Dermis blood vessel endothelial cell (primary cell): Measurements from ENCODE around the gene CCM2. TPM values are rescaled to one million over a fixed set of nuclear protein-coding genes. Genes with fewer than 3 reads are reported as not detected.
"Not testable (repeated sequence)": the region's sequence is repeated elsewhere in the genome, so short reads cannot be mapped to it uniquely, and the experiment has no call there.

Experiments
- DNase-seq: peaks from one replicate; pipeline ENCODE4 v3.0.0; 2010
- total RNA-seq: library from RNA; depleted of rRNA; stranded (reverse); fragments of >200 nt; gene quantifications from 2 replicates; pipeline ENCODE4 v1.2.3, GENCODE V29; 2014

The CCM2 gene
- total RNA-seq, 1 donor from 2014 or later, result 76.4 TPM

DNA sequence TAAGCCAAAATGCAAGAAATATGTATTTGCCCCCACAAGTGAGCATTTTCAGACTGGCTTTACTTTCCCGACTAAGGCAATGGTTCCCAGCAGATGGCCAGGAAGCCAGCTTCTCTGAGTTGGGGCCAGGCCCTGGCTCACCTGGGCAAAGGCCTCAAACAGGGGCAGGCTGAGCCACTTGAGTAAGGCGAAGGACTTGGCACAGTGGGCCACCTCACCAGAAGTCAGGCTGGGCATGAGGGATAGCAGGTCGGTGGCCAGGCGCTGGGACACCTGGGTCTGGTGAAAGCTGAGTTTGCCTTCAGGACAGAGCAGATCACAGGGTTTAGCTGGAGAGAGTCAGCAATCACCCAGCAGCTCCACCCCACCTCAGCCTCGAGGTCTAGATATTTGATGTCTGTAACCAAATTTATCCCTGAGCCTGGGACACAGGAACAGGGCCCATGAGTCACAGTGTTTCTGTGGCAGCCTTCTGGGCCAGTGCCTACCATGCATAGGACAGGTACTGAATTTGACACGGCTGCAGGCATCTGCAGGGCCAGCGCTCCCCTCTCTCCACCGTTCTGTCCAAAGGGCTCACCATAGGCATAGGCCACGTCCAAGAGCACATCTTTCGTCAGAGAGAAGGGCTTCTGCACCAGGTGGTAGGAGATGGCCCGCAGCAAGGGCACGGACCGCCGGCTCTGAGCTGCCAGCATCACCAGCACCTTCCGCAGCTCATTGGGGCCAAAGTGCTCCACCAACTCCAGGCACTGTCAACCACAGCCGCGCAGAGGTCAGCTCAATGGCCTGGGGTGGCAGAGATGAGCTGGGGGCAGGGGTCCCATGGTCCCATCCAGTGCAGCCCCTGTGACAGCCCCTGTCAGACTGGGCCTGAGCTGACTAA is 104.2 kb downstream of the CCM2 start:
- DNase-seq, result no peak

- DNase-seq, result no peak
These were observed 105.0 kb downstream of the CCM2 start for GRCh38 chr7:45104844-45105587.

DNA sequence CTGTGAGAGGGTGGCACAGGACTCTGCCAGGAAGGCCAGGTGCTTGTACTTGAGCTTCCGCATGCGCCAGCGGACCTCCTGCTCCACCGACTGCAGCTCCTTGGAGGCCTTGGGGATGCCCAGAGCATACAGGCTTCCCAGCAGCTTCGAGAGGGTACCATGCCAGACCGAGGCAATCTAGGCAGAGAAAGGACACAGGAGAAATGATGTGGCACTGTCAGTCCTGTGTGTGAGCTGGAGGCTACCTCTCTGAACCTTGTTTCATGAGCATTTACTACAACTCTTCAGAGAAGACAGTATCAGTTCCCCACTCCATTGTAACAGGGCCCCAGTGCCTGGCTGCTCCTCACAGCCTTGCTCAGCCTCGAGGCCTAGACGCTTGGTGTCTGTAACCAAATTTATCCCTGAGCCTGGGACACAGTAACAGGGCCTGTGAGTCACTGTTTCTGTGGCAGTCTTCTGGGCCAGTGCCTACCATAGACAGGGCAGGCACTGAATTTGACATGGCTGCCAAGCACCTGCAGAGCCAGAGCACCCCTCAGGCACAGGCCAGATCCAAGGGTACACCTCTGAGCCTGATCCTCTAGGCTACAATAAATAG is 105.7 kb downstream of the CCM2 start:
- DNase-seq, result no peak

DNA sequence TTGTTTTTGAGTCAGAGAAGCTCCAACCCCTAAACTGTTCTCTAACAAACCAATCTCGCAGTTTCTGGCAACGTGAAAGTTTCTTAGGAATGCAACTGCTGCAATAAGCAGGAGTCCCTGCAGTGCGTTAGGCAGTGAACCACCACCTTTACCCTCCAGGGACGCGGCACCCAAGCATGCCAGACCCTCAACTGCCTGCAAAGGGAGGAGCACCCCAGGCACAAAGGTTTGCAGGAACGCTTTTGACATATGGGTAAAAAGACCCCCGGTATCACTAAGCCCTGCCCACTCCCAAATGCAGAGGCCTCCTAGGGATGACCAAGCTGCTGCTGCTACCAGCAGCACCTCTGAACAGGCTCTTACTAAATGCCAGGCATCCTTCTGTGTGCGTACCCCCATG is 106.8 kb downstream of the CCM2 start:
- no peak for DNase-seq

DNA sequence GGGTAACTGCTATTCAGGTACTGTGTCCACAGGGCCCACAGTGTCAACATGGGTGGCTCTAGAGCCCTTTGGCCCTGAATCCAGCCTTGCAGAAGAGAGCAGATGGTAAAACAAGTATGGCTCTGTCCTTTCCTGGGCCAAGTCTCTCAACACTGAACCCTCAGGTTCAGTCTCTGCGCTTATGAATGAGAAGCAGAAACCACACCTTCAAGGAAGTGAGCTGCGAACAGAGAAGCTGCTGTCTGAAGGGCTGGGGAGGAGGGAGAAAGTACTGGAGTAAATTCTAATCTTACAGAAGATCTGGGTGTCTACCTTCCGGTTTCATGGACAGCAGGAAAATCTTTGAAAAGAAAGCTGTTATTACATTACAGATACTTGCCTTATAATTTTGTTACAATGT is 107.4 kb downstream of the CCM2 start:
- DNase-seq, result no peak

GRCh38 chr7:45108863-45109262 is 108.9 kb downstream of the CCM2 start:
- no peak for DNase-seq

- DNase-seq, result peak; percentile 96
These were observed 111.6 kb downstream of the CCM2 start, which contains the start of gene TBRG4 for GRCh38 chr7:45111298-45112223. TBRG4 (minus strand) TSS chr7:45111697; CDS start chr7:45109237, 2,460 bp downstream.

GRCh38 chr7:45112648-45113047 is 112.6 kb downstream of the CCM2 start:
- DNase-seq, result no peak

- not testable (repeated sequence) for DNase-seq
These were observed 114.3 kb downstream of the CCM2 start for GRCh38 chr7:45114257-45114656.

DNA sequence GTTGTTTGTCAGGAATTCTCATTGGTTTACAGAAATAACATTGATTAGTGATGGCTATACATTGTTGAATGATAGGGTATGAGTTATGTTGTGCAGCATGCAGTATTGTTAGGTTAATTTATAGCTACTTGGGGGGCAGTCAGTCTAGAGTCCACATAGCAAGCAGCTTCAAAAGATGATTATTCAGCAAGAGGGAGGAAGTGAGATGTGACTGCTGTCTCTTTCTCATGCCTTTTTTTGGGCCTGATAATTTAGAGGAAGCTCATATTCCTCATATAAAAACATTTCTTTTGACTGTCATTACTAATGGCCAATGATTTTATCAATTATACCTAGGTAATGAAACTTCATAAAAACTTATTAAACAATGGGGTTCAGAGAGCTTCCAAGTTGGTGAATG is 114.9 kb downstream of the CCM2 start:
- DNase-seq, result no peak

DNA sequence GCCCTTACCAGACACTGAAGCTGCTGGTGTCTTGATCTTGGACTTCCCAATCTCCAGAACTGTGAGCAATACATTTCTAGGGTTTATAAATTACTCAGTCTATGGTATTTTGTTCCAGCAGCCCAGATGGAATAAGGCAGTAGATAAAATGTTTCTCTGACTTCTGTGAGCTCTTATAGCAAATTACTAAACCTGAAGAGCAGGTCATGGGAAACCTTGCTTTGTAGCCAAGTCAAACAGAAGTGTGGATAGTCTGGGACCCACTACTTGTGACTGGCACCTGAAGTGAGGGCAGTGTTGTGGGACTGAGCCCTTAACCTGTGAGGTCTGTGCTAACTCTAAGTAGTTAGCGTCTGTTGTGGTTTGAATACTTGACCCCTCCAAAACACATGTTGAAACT is 116.0 kb downstream of the CCM2 start:
- DNase-seq, result no peak

- DNase-seq, result no peak
These were observed 117.6 kb downstream of the CCM2 start for GRCh38 chr7:45117582-45117981.

DNA sequence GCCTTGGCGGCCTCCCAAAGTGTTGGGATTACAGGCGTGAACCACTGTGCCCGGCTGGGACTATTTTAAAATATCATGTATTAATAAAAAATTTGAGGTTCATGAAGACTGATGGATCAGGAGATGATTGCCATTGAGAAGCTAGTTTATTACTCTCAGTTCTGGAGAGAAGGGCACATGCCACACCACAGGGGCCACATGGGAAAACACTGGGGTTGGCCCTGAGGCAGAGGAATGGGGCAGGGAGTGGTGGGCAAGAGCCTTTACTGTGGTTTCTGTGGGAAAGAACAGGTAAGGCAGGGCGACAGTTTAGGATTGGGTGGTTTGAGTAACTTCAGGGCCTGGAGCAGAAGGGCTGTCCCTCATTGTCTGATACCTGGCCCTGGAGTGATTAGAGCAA is 118.3 kb downstream of the CCM2 start:
- no peak for DNase-seq

- DNase-seq, result no peak
These were observed 118.9 kb downstream of the CCM2 start for GRCh38 chr7:45118889-45119331.

DNA sequence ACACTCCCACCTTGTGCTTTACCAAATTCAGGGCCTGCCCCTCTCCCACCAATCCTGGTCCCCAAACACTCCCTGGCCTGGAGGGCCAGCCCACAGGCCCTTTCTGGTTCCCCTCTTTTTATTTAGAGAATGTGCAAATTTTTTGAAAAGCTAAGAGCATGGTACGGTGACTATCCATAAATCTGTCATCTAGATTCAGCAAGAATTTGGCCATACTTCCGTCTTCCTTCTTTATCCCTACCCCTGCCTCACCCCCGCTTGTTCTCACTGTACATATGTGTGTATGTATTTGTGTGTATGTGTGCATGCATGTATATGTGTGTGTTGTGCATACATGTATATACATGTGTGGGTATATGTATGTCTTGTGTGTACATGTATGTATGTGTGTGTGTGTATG is 119.5 kb downstream of the CCM2 start:
- no peak for DNase-seq

- DNase-seq, result no peak
These were observed 123.2 kb downstream of the CCM2 start for GRCh38 chr7:45122975-45123860.

DNA sequence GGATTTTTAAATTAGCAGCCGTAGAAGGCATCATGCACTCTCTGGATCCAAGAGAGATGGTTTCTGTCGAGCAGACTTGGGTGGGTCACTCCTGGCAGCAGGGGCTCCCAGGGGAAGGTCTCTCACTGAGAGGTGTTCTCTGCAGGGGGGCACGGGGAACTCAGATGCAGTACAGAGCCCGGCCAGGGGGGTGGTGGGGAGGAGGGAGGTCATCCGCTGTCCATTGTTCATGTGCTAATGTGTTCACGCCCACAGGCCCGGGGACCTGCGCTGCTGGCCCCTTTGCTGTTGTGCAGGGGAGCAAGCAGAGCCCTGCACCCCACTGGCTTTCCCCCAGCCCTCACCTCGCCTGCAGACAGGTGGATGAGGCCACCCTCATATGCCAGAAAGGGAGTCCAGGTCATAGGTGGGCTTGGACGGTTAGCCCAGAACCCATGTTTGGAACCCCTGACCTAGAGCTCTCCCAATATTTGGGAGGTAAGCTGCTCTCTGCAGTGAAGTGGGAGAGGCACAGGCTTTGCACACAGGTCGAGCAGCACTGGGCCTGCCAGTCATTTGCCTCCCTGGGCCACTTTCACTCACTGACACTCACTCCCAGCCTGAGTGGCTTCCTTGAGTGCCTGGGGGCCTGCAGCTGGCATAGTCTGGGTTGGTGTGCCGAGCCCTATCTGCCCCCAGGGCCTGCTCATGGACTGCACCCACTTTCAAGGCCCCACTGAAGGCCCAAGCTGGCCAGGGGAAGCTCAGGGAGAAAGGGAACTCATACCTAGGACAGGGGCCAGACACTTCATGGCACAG is 124.1 kb downstream of the CCM2 start:
- no peak for DNase-seq

DNA sequence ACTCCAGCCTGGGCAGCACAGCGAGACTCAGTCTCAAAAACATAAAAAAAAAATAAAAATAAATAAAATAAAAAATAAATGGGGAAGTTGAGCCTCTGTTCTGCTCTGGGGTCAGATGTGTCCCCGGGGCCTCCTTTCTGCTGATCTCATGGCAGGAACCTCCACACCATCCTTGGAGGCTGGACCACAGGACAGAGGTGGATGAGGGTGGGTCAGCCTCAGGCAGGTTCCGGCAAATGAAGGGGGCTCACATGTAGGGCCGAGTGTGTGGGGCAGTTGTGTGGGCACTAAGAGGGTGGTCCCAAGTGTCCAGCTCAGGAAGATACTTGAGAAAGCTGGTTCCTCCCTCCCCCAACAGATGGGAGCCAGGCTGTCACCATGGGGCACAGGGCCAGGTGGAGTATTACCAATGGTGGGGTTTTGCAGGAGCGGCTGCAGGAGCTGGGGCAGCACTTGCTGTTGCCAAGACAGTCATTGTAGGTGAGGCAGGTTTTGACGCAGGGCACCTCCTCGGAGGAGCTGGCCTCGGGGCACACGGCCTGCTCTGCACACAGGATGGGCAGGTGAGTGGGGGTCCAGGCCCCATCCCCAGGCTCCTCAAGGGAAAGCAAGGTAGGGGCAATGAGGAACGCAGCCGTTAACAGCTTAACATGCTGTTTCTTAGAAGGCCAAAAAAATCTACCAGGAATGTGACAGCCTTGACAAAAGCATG is 125.3 kb downstream of the CCM2 start:
- DNase-seq, result no peak
